HepG2 (cell line): Measurements from ENCODE around the gene PGM3. TPM values are rescaled to one million over a fixed set of nuclear protein-coding genes. Genes with fewer than 3 reads are reported as not detected.

Experiments
- ATAC-seq: fragments of 200-7000 bp; cut with Tn5 transposase; 3 replicates; pipeline ENCODE4 v1.9.1; 2020; ENCODE audit warnings: mild to moderate bottlenecking, moderate library complexity
- BruUV-seq: library from RNA; stranded (reverse); fragments of 400-500 nt; replicated peaks from 2 replicates; lab custom pipeline; 2021; lab: Mats Ljungman, UMichigan
- CTCF ChIA-PET: fragments of 300-600 bp; formaldehyde crosslinking; extraction: SDS; loops from one replicate; lab custom pipeline; 2021; ENCODE audit warnings: low total read pairs, inconsistent platforms, low intra/inter-chr PET ratio; lab: Yijun Ruan, JAX
- POLR2A ChIA-PET: fragments of 350-600 bp; sonication (Branson Sonifier 250); formaldehyde crosslinking; loops from one replicate; lab custom pipeline; 2020; ENCODE audit warnings: antibody characterized with exemption, inconsistent platforms; lab: Yijun Ruan, JAX
- DNase-seq: peaks from one replicate; pipeline ENCODE4 v3.0.0-alpha.2; 2015; ENCODE audit warnings: low spot score
- FAIRE-seq: peaks from 3 replicates; lab custom pipeline; 2011; peaks lifted over from hg19 to GRCh38; lab: Jason Lieb, UNC
- H2AFZ ChIP-seq: one replicate; pipeline ENCODE4 v1.6.1; 2011; ENCODE audit warnings: low read length, inconsistent platforms
- H3K27ac ChIP-seq: fragments of 300-600 bp; 3 replicates; pipeline ENCODE4 v1.8.0; 2011; ENCODE audit warnings: mixed run types, mild to moderate bottlenecking, mixed read lengths, low read length, inconsistent platforms; ENCODE audit not compliant: insufficient read depth; ENCODE audit errors: extremely low read length
- H3K27me3 ChIP-seq, 2 experiments: fragments of 200-600 bp in 1 of 2; 2 replicates in 1 of 2; 3 replicates in 1 of 2; pipeline versions ENCODE4 v1.6.0 to v1.8.0; 2011; ENCODE audit warnings: low read length in 2 of 2, mild to moderate bottlenecking in 2 of 2, moderate library complexity in 2 of 2, inconsistent platforms in 1 of 2; ENCODE audit not compliant: insufficient read depth in 2 of 2, control insufficient read depth in 1 of 2
- H3K36me3 ChIP-seq, 2 experiments: fragments of 200-600 bp in 1 of 2; replicated peaks in 1 of 2; 2 replicates in 1 of 2; 3 replicates in 1 of 2; pipeline versions ENCODE4 v1.5.1 to v1.8.0; 2011; ENCODE audit warnings: low read length in 2 of 2, inconsistent platforms in 1 of 2; ENCODE audit not compliant: insufficient read depth in 2 of 2, control insufficient read depth in 1 of 2
- H3K4me1 ChIP-seq: 2 replicates; pipeline ENCODE4 v1.5.1; 2012; ENCODE audit warnings: low read length, inconsistent platforms; ENCODE audit not compliant: insufficient read depth
- H3K4me2 ChIP-seq: 2 replicates; pipeline ENCODE4 v1.6.0; 2011; ENCODE audit warnings: low read depth, low read length, inconsistent platforms
- H3K4me3 ChIP-seq, 3 experiments: fragments of 200-600 bp in 1 of 3; sonication (generic), shearing (Covaris generic) in 1 of 3; replicated peaks in 1 of 3; 2 replicates each; pipeline ENCODE4 v1.5.1; 2011 to 2016; ENCODE audit warnings: low read length in 3 of 3, inconsistent platforms in 2 of 3, low read depth in 2 of 3, mild to moderate bottlenecking in 2 of 3, control low read depth in 1 of 3, mixed read lengths in 1 of 3; ENCODE audit not compliant: insufficient read depth in 1 of 3
- H3K79me2 ChIP-seq: one replicate; pipeline ENCODE4 v1.6.1; 2011; ENCODE audit warnings: low read length, inconsistent platforms; ENCODE audit not compliant: insufficient read depth
- H3K9ac ChIP-seq: 2 replicates; pipeline ENCODE4 v1.6.0; 2011; ENCODE audit warnings: mild to moderate bottlenecking, low read depth, low read length, inconsistent platforms; ENCODE audit not compliant: insufficient read depth
- H3K9me3 ChIP-seq: 2 replicates; pipeline ENCODE4 v1.5.1; 2012; ENCODE audit warnings: mild to moderate bottlenecking, low read length
- H4K20me1 ChIP-seq: 2 replicates; pipeline ENCODE4 v1.6.0; 2011; ENCODE audit warnings: inconsistent platforms, mild to moderate bottlenecking, low read length, moderate library complexity; ENCODE audit not compliant: insufficient read depth
- AGO2 ChIP-seq: fragments of 200-400 bp; formaldehyde crosslinking; optimal IDR thresholded peaks from 2 replicates; pipeline ENCODE3; 2017; ENCODE audit warnings: mild to moderate bottlenecking, low read depth, low read length, moderate library complexity
- ATF3 ChIP-seq: sonication (generic); formaldehyde crosslinking; IDR thresholded peaks from 2 replicates; pipeline ENCODE4 v1.4.0; 2020; ENCODE audit warnings: missing genetic modification reagents
- DDIT3 ChIP-seq: sonication (generic); formaldehyde crosslinking; IDR thresholded peaks from 2 replicates; pipeline ENCODE4 v1.4.0; 2020; ENCODE audit warnings: mild to moderate bottlenecking, missing genetic modification reagents
- ISX ChIP-seq: sonication (generic); formaldehyde crosslinking; conservative IDR thresholded peaks from 2 replicates; pipeline ENCODE4 v1.5.0; 2020; ENCODE audit warnings: missing genetic modification reagents
- KLF6 ChIP-seq: IDR thresholded peaks from 2 replicates; pipeline ENCODE4 v1.8.0; 2016; ENCODE audit warnings: missing biosample characterization, missing genetic modification reagents
- PRDM10 ChIP-seq: sonication (generic); formaldehyde crosslinking; IDR thresholded peaks from 2 replicates; pipeline ENCODE4 v1.4.0; 2020; ENCODE audit warnings: low read depth, missing genetic modification reagents
- TCF12 ChIP-seq, 2 experiments: fragments of 450-650 bp in 1 of 2; sonication (generic) in 1 of 2; formaldehyde crosslinking in 1 of 2; IDR thresholded peaks; 2 replicates each; pipeline versions ENCODE4 v1.6.1 to v1.8.0; 2017 to 2022; ENCODE audit warnings: antibody characterized with exemption in 1 of 2, mild to moderate bottlenecking in 1 of 2, missing genetic modification reagents in 1 of 2, moderate library complexity in 1 of 2
- XBP1 ChIP-seq: sonication (generic); formaldehyde crosslinking; IDR thresholded peaks from 2 replicates; pipeline ENCODE4 v1.5.0; 2020; ENCODE audit warnings: missing genetic modification reagents
- ZBTB33 ChIP-seq: sonication (generic); formaldehyde crosslinking; IDR thresholded peaks from 2 replicates; pipeline ENCODE4 v1.4.0; 2020; ENCODE audit warnings: missing genetic modification reagents
- ZNF160 ChIP-seq: sonication (generic); formaldehyde crosslinking; IDR thresholded peaks from 2 replicates; pipeline ENCODE4 v1.8.0; 2022; ENCODE audit warnings: mild to moderate bottlenecking, inconsistent platforms, missing genetic modification reagents
- ZNF788 ChIP-seq: sonication (generic); formaldehyde crosslinking; IDR thresholded peaks from 2 replicates; pipeline ENCODE4 v1.5.0; 2020; ENCODE audit warnings: mild to moderate bottlenecking, missing genetic modification reagents, borderline replicate concordance
- ZNF792 ChIP-seq: IDR thresholded peaks from 2 replicates; pipeline ENCODE4 v1.6.1; 2016
- ZXDC ChIP-seq: sonication (generic); formaldehyde crosslinking; IDR thresholded peaks from 2 replicates; pipeline ENCODE4 v1.5.0; 2020; ENCODE audit warnings: mild to moderate bottlenecking, missing genetic modification reagents
- WGBS: methylation state at CpG from one replicate; pipeline ENCODE4 v1.1.6; 2017; ENCODE audit warnings: low lambda C conversion rate; 5-methylcytosine and 5-hydroxymethylcytosine counted together
- in situ Hi-C: cut with HindIII; loops from 2 replicates; pipeline ENCODE4 v1.10.0; 2017; ENCODE audit warnings: low pct_unique_long_range_greater_than_20kb; ENCODE audit not compliant: extremely low pct_ligation_motif_present
- intact Hi-C: fragments of 100-400 bp; cut with micrococcal nuclease; formaldehyde crosslinking; loops from one replicate; pipeline ENCODE4 v1.10.0; 2022; ENCODE audit not compliant: unreplicated experiment
- polyA plus RNA-seq, 8 experiments: library from polyadenylated mRNA; depleted of rRNA in 3 of 8; stranded (reverse) in 7 of 8; unstranded in 1 of 8; fragments of >200 nt; fragmentation: Illumina TruSeq in 4 of 8; extraction: Trizol in 4 of 8; gene quantifications; 2 replicates each; pipeline versions ENCODE4 v1.2.1 to v1.2.3, GENCODE V29; 2011 to 2016; ENCODE audit warnings: low read depth in 4 of 8, missing spikeins in 1 of 8, mixed read lengths in 1 of 8; ENCODE audit not compliant: insufficient read depth in 1 of 8
- total RNA-seq, 5 experiments: library from RNA; depleted of rRNA; stranded (reverse); fragments of >200 nt; fragmentation: Illumina TruSeq; extraction: Trizol; gene quantifications; 2 replicates each; pipeline ENCODE4 v1.2.3, GENCODE V29; 2016; ENCODE audit warnings: low read depth in 1 of 5

Gene PGM3
- total and polyA plus RNA-seq, 2 of the 13 experiments (the other 11 are each of a cell fraction or from before 2014, with no cell fraction given) = 72.5 to 163 TPM

GRCh38 chr6:83202031-83202430 is 9.0 kb upstream of the PGM3 start (continued):
- TF ChIP-seq ZBTB33 (CRISPR knock-in tag) = no peak
- no peak for TF ChIP-seq ZXDC (CRISPR knock-in tag)
- TF ChIP-seq ATF3 (CRISPR knock-in tag) = no peak
- TF ChIP-seq, all 625 proteins: peak for 0

- Histone ChIP-seq H3K4me1 (peaks cover 10% of the 10 kb centered on the region), H3K36me3 (peaks cover 2 to 15% of the 10 kb centered on the region in 2 experiments), H3K27me3 (no peaks in the 10 kb centered on the region), H3K9ac (no peak overlapping the region), H3K4me3 (no peak overlapping the region), H3K9me3 (no peaks in the 10 kb centered on the region), H2AFZ (no peak overlapping the region), H3K79me2 (no peaks in the 10 kb centered on the region), H3K27ac (no peak overlapping the region), H3K4me2 (no peak overlapping the region), H4K20me1 (no peaks in the 10 kb centered on the region)
- FAIRE-seq (no peak), ATAC-seq (no peak), DNase-seq (no peak)
- ChIA-PET POLR2A (no interaction called here), CTCF (no interaction called here)
- intact Hi-C loops = no loop called here
- no TSS peak for BruUV-seq
- in situ Hi-C loops = loop anchor here (25.0 kb wide), 1 partner anchor 963 kb away; the partner anchor contains the start of gene IBTK
- TF ChIP-seq ZNF792 (CRISPR knock-in tag) (no peak), ISX (CRISPR knock-in tag) (no peak), AGO2 (no peak), ZNF788 (CRISPR knock-in tag) (no peak), DDIT3 (CRISPR knock-in tag) (no peak), TCF12 (IDR thresholded peaks at IDR 0.05) (no peak), TCF12 (CRISPR knock-in tag; IDR thresholded peaks at IDR 0.05) (no peak), KLF6 (CRISPR knock-in tag) (no peak), ZNF160 (CRISPR knock-in tag) (no peak), XBP1 (CRISPR knock-in tag) (no peak), PRDM10 (CRISPR knock-in tag) (no peak)
- 80% methylated on average over 2 of the region's 2 CpGs for WGBS
These were observed 6.8 kb upstream of the PGM3 start for GRCh38 chr6:83199863-83200225.
